Measurements from ENCODE around the gene KCNS1. TPM values are rescaled to one million over a fixed set of nuclear protein-coding genes. Genes with fewer than 3 reads are reported as not detected.

The KCNS1 gene
- total RNA-seq, 1 donor from 2014 or later, result 2.2 TPM

DNA sequence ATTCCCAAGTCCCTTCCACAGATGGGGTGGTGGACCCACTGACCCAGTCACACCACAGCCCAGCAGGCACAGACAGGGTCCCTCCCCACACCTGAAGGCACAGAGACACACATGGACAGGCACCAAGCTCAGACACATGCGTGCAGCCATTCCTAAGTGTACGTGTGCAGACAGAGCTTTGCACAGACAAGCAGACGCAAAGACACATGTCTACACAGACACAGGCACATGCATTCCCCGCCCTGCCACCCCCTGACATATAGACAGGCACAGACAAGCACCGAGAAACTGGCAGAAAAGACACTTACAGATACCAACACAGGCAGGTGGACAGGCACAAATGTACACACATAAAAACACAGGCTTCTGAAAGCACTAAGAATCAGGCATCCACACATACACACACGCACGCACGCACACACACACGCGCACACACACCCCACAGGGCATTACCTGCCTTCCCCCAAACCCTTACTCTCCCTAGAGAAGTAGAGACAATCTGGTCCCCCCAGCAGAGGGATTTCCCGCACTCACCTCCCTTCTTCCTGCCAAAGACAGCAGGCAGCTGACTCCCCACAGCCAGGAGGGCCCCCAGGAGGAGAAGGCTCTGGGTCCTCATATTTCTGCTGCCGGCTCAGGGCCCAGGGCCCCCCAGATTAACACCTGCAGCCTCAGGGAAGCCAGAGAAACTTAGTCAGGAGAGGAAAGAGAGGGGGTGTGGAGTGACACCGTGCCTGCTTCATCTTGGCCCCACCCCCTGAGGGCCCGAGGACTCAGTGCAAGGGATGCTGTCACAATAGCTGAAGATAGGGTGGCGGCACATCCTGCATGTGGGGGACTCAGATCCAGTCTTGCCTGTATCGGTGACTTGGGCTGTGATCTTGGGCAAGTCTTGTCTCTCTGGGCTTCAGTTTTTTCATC, 13.8 kb upstream of the KCNS1 start, which contains the start of gene WFDC5:
TSS of gene WFDC5 (minus strand) at position 710 of the 921 bp plus-strand sequence. CDS start at position 619, 91 bp downstream.
- Histone ChIP-seq H3K27me3 (ENCODE audit: insufficient read depth, low read length) (peaks cover 15% of the 10 kb centered on the region), H3K4me2 (ENCODE audit: low read length) (no peak within 1 kb of the TSS), H3K27ac (ENCODE audit: low read depth, low read length) (no peak within 1 kb of the TSS), H3K79me2 (ENCODE audit: insufficient read depth, low read length) (no peaks in the 10 kb centered on the region), H3K9ac (ENCODE audit: low read length) (no peak within 1 kb of the TSS), H2AFZ (ENCODE audit: low read depth, low read length) (no peak within 1 kb of the TSS), H3K9me3 (ENCODE audit: insufficient read depth, low read depth, low read length) (no peaks in the 10 kb centered on the region), H3K4me3 (ENCODE audit: insufficient read depth, low read depth, low read length) (no peak within 1 kb of the TSS), H4K20me1 (ENCODE audit: insufficient read depth, low read length) (no peaks in the 10 kb centered on the region), H3K4me1 (ENCODE audit: insufficient read depth, low read length) (no peaks in the 10 kb centered on the region), H3K36me3 (ENCODE audit: insufficient read depth, low read length) (no peaks in the 10 kb centered on the region)
- Mint-ChIP-seq H3K4me3 (ENCODE audit: unreplicated experiment) (no peak within 1 kb of the TSS), H3K36me3 (ENCODE audit: low read depth, unreplicated experiment) (no peaks in the 10 kb centered on the region), H3K27ac (ENCODE audit: unreplicated experiment) (no peak within 1 kb of the TSS), H3K4me1 (ENCODE audit: low read depth, unreplicated experiment) (no peaks in the 10 kb centered on the region), H3K9me3 (ENCODE audit: unreplicated experiment) (no peaks in the 10 kb centered on the region), H3K27me3 (ENCODE audit: low read depth, unreplicated experiment) (peaks cover 19% of the 10 kb centered on the region)
- no peak for FAIRE-seq
- no peak for DNase-seq (ENCODE audit: low read depth)
- no peak for TF ChIP-seq CTCF (IDR thresholded peaks at IDR 0.05; ENCODE audit: insufficient read depth, low read depth, low read length)
- no peak for TF ChIP-seq EZH2 (IDR thresholded peaks at IDR 0.05; ENCODE audit: insufficient read depth, low read length)

DNA sequence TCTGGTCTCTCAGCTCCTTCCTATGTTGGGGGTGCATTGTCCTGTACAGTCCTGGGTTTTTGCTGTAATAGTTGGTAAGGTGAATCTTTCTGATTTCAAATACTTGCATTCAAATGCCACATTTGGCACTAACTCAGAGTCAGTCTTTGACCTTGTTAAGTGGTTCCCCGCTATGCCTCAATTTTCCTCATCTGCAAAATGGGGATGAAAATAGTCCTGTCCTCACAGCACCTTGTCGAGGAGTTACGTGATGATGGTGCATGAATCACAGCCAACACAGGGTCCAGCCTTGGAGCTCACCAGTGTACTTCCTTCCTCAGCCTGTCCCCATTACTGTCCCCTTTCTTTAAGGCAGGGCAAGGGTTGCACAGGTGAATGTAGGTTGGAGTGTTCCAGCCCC, 12.9 kb upstream of the KCNS1 start:
- no peak overlapping the region for H3K4me2 ChIP-seq (ENCODE audit: low read length)
- H3K27ac Mint-ChIP-seq (ENCODE audit: unreplicated experiment), result no peak overlapping the region
- H3K4me1 ChIP-seq (ENCODE audit: insufficient read depth, low read length), result no peaks in the 10 kb centered on the region

More for the DNA sequence above, 12.9 kb upstream of the KCNS1 start:
- Histone ChIP-seq H3K79me2 (ENCODE audit: insufficient read depth, low read length) (no peaks in the 10 kb centered on the region), H3K4me3 (ENCODE audit: insufficient read depth, low read depth, low read length) (no peak overlapping the region), H3K36me3 (ENCODE audit: insufficient read depth, low read length) (no peaks in the 10 kb centered on the region), H2AFZ (ENCODE audit: low read depth, low read length) (no peak overlapping the region), H3K9ac (ENCODE audit: low read length) (no peak overlapping the region), H3K27me3 (ENCODE audit: insufficient read depth, low read length) (peaks cover 15% of the 10 kb centered on the region), H3K27ac (ENCODE audit: low read depth, low read length) (no peak overlapping the region), H4K20me1 (ENCODE audit: insufficient read depth, low read length) (no peaks in the 10 kb centered on the region), H3K9me3 (ENCODE audit: insufficient read depth, low read depth, low read length) (no peaks in the 10 kb centered on the region)
- Mint-ChIP-seq H3K4me3 (ENCODE audit: unreplicated experiment) (no peak overlapping the region), H3K36me3 (ENCODE audit: low read depth, unreplicated experiment) (no peaks in the 10 kb centered on the region), H3K27me3 (ENCODE audit: low read depth, unreplicated experiment) (peaks cover 21% of the 10 kb centered on the region), H3K9me3 (ENCODE audit: unreplicated experiment) (no peaks in the 10 kb centered on the region), H3K4me1 (ENCODE audit: low read depth, unreplicated experiment) (no peaks in the 10 kb centered on the region)
- TF ChIP-seq CTCF (IDR thresholded peaks at IDR 0.05; ENCODE audit: insufficient read depth, low read depth, low read length) (no peak), EZH2 (IDR thresholded peaks at IDR 0.05; ENCODE audit: insufficient read depth, low read length) (no peak)
- DNase-seq (ENCODE audit: low read depth) (no peak), FAIRE-seq (no peak)
